ENCODE data around the gene PUDP. TPM values are rescaled to one million over a fixed set of nuclear protein-coding genes. Genes with fewer than 3 reads are reported as not detected.
A peak's percentile ranks its signal among the peaks of the same experiment; 100 is the strongest.

The PUDP gene
- total RNA-seq, 4 donors from 2014 or later = 7.2 to 31.2 (median 22.8) TPM

DNA sequence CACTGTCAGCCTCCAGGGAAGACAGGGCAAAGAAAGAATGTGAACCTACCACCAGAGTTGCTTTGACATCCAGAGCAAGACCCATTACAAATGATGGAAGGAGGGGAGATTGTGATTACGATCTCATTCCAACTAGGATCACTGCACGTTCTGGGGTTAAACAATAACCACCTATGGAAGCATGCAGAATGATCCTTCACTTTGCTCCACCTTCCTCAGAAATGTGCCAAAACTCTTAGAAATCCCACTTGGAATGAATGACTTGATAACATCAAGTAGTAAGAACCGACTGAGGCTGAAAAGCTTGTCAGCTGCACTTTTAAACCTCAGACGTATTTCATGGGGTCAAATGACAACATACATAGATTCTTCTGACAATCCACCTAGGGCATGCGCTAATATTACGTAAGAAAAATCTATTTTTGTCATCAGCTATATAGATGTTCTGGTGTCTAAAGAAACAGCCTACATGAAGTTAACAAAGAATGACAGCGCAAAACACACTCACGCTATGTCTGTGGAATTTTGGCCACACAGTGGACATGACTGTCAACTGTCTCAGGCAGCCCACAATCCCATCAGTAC, 3.9 kb downstream of the PUDP start:
- ATAC-seq (no peak), DNase-seq (no peak)
- no peak for TF ChIP-seq POLR2A (IDR thresholded peaks at IDR 0.05)
- TF ChIP-seq, protein P1, sequence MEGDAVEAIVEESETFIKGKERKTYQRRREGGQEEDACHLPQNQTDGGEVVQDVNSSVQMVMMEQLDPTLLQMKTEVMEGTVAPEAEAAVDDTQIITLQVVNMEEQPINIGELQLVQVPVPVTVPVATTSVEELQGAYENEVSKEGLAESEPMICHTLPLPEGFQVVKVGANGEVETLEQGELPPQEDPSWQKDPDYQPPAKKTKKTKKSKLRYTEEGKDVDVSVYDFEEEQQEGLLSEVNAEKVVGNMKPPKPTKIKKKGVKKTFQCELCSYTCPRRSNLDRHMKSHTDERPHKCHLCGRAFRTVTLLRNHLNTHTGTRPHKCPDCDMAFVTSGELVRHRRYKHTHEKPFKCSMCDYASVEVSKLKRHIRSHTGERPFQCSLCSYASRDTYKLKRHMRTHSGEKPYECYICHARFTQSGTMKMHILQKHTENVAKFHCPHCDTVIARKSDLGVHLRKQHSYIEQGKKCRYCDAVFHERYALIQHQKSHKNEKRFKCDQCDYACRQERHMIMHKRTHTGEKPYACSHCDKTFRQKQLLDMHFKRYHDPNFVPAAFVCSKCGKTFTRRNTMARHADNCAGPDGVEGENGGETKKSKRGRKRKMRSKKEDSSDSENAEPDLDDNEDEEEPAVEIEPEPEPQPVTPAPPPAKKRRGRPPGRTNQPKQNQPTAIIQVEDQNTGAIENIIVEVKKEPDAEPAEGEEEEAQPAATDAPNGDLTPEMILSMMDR (IDR thresholded peaks at IDR 0.05 in 4 of 5, conservative IDR thresholded peaks at IDR 0.05 in 1 of 5) = no peak
- in situ Hi-C loops (cut with MboI; ENCODE audit: low sequenced_read_pairs in 4 of 4) (no loop called here), intact Hi-C loops (cut with DNase I; ENCODE audit: low total_unique reads) (loop anchor here (10.0 kb wide), 1 partner anchor 89 kb away; no protein-coding TSS in a partner anchor)
- Histone ChIP-seq H3K27me3 (no peaks in the 10 kb centered on the region), H3K4me3 (no peak overlapping the region), H3K27ac (no peak overlapping the region), H3K9me3 (no peaks in the 10 kb centered on the region), H3K36me3 (no peaks in the 10 kb centered on the region), H3K4me1 (peaks cover 0 to 14% of the 10 kb centered on the region in 2 donors)

DNA sequence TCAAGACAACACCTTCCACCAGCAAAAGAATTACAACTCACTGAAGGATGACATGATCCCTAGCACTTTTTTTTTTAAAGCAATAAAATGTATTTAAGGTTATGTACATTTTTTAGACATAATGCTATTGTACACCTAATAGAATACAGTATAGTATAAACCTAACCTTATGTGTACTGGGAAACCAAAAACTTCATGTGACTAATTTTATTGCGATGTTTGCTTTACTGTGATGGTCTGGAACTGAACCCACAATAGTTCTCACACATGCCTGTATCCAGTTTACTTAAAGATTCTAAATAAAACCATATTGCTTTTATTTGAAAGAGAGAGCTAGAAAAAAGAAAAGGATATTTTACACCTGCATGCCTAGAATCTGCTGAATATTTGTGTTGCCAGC, 4.9 kb downstream of the PUDP start:
- Histone ChIP-seq H3K27ac (no peak overlapping the region), H3K27me3 (no peaks in the 10 kb centered on the region), H3K4me3 (no peak overlapping the region), H3K4me1 (peaks cover 0 to 14% of the 10 kb centered on the region in 2 donors), H3K36me3 (no peaks in the 10 kb centered on the region), H3K9me3 (no peaks in the 10 kb centered on the region)
- intact Hi-C loops (cut with DNase I; ENCODE audit: low total_unique reads) = loop anchor here (10.0 kb wide), 1 partner anchor 88 kb away; no protein-coding TSS in a partner anchor
- no peak for TF ChIP-seq POLR2A (IDR thresholded peaks at IDR 0.05)
- TF ChIP-seq, protein P1 (IDR thresholded peaks at IDR 0.05 in 4 of 5, conservative IDR thresholded peaks at IDR 0.05 in 1 of 5) = no peak
- ATAC-seq (no peak), DNase-seq (no peak)
- in situ Hi-C loops (cut with MboI; ENCODE audit: low sequenced_read_pairs in 4 of 4) = no loop called here

DNA sequence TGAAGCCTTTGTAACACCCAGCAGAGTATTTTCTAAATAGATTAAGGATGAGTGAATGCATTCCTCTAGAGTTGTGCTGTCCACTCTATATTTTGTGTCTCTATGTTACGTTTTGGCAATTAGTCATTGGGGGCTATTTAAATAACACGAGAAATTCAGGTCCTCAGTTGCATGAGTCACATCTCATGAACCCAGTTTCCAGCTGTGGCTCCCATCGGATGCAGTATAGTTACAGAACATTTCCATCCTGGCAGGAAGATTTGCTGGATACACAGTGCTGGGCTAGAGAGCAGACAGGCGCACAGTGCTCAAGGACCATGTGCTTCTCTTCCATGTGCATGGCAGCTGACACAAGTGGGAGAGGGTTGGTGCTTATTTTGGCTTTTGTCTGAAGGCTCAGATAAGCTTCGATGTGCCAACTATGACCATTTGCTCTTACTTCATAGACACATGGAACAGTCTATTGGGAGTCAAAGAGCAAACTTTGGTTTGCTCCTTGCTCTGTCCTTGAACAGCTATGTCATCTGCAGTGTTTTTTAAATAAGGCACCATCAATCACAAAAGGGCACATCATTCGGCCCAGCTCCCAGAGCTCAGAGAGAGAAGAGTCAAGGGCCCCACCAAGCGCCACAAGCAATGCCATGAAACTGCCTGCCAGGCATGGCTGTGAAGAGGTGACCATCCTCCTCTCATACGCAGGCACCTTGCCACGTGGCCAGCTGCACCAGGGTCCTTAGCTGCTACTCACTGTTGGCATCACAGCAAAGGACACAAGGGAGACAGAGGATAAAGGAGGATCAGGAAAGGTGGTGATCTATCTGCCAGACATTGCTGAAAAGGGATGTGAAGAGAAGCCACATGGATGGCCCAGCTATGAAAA, 8.5 kb downstream of the PUDP start:
- no peaks in the 10 kb centered on the region for H3K9me3 ChIP-seq

DNA sequence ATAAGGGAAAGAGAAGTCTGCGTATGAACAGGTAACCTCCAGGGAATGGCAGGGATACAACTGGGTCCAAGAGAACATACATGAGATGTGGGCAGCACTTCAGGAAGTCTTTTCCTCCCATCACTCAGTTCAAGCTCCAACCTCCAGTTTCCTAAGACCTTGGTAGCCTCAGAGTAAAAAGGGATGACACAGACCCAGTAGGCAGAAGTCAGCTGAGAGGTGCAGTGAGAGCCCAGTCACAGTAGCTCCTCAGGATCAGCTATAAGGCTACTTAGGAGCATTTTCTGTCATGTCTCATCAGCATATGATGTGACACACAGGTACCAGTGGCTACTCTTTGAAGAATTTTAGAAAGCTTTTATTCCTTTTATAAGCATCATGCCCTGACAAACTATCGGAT, 13.0 kb downstream of the PUDP start:
- Histone ChIP-seq H3K27me3 (no peaks in the 10 kb centered on the region), H3K36me3 (no peaks in the 10 kb centered on the region), H3K9me3 (no peaks in the 10 kb centered on the region), H3K27ac (no peak overlapping the region), H3K4me1 (peaks cover 10 to 22% of the 10 kb centered on the region in 2 donors), H3K4me3 (no peak overlapping the region)
- DNase-seq = no peak
- intact Hi-C loops (cut with DNase I; ENCODE audit: low total_unique reads) = loop anchor here (5.0 kb wide), 1 partner anchor 792 kb away; the partner anchor contains the start of gene PNPLA4
- TF ChIP-seq POLR2A (IDR thresholded peaks at IDR 0.05) = no peak
- TF ChIP-seq, protein P1 (IDR thresholded peaks at IDR 0.05 in 4 of 5, conservative IDR thresholded peaks at IDR 0.05 in 1 of 5) = no peak
- no peak for ATAC-seq
- in situ Hi-C loops (cut with MboI; ENCODE audit: low sequenced_read_pairs in 4 of 4) = no loop called here

More for the DNA sequence above, 8.5 kb downstream of the PUDP start:
- TF ChIP-seq, protein P1 (IDR thresholded peaks at IDR 0.05 in 4 of 5, conservative IDR thresholded peaks at IDR 0.05 in 1 of 5) = no peak
- no peak for TF ChIP-seq POLR2A (IDR thresholded peaks at IDR 0.05)
- Histone ChIP-seq H3K36me3 (no peaks in the 10 kb centered on the region), H3K4me3 (no peak overlapping the region), H3K4me1 (peaks cover 0 to 6% of the 10 kb centered on the region in 2 donors), H3K27me3 (no peaks in the 10 kb centered on the region), H3K27ac (no peak overlapping the region)
- intact Hi-C loops (cut with DNase I; ENCODE audit: low total_unique reads) = loop anchor here (2.0 to 10.0 kb wide), 2 partner anchors 51 to 85 kb away; no protein-coding TSS in a partner anchor
- ATAC-seq (peak in 1 of 2 donors; percentile 18), DNase-seq (no peak)
- in situ Hi-C loops (cut with MboI; ENCODE audit: low sequenced_read_pairs in 4 of 4) = no loop called here

Measured in gastrocnemius medialis (tissue), 4 donors.